Retinal pigment epithelial cell (primary cell): ENCODE data around the gene A4GALT.

Experiments used
- DNase-seq: peaks from one replicate; pipeline ENCODE4 v3.0.0-alpha.2; 2010; ENCODE audit warnings: low read depth
- H3K4me3 ChIP-seq: 2 replicates; pipeline ENCODE4 v1.5.1; 2011; ENCODE audit warnings: mild to moderate bottlenecking, low read length, control low read depth, moderate library complexity
- CTCF ChIP-seq: conservative IDR thresholded peaks from 2 replicates; pipeline ENCODE4 v1.5.1; 2011; ENCODE audit warnings: low read depth, low read length, control low read depth, inconsistent platforms

The A4GALT gene

GRCh38 chr22:42700355-42700754 lies 20.3 kb downstream of the A4GALT start:
- H3K4me3 ChIP-seq, result no peak overlapping the region
- no peak for TF ChIP-seq CTCF
- no peak for DNase-seq

- no peak for TF ChIP-seq CTCF
- H3K4me3 ChIP-seq, result no peak overlapping the region
- no peak for DNase-seq
Measured at GRCh38 chr22:42699976-42700352, 20.7 kb downstream of the A4GALT start.

GRCh38 chr22:42699281-42699975 lies 21.2 kb downstream of the A4GALT start:
- TF ChIP-seq CTCF, result no peak
- no peak overlapping the region for H3K4me3 ChIP-seq
- no peak for DNase-seq

- TF ChIP-seq CTCF, result no peak
- peak; percentile 72 for DNase-seq
- no peak overlapping the region for H3K4me3 ChIP-seq
Measured at GRCh38 chr22:42697542-42698013, 23.1 kb downstream of the A4GALT start.

- no peak for TF ChIP-seq CTCF
- no peak overlapping the region for H3K4me3 ChIP-seq
- no peak for DNase-seq
Measured at GRCh38 chr22:42696331-42696967, 24.2 kb downstream of the A4GALT start.

- H3K4me3 ChIP-seq, result no peak overlapping the region
- no peak for TF ChIP-seq CTCF
- DNase-seq, result no peak
Measured at GRCh38 chr22:42695294-42695693, 25.4 kb downstream of the A4GALT start.
